Fibroblast of skin of left biceps (primary cell): Measurements from ENCODE around the gene NGLY1.

Source experiments
- DNase-seq, 2 experiments: peaks; one replicate each; pipeline ENCODE4 v3.0.0-alpha.2; 2013; ENCODE audit warnings: low read depth in 2 of 2

Gene NGLY1

DNA sequence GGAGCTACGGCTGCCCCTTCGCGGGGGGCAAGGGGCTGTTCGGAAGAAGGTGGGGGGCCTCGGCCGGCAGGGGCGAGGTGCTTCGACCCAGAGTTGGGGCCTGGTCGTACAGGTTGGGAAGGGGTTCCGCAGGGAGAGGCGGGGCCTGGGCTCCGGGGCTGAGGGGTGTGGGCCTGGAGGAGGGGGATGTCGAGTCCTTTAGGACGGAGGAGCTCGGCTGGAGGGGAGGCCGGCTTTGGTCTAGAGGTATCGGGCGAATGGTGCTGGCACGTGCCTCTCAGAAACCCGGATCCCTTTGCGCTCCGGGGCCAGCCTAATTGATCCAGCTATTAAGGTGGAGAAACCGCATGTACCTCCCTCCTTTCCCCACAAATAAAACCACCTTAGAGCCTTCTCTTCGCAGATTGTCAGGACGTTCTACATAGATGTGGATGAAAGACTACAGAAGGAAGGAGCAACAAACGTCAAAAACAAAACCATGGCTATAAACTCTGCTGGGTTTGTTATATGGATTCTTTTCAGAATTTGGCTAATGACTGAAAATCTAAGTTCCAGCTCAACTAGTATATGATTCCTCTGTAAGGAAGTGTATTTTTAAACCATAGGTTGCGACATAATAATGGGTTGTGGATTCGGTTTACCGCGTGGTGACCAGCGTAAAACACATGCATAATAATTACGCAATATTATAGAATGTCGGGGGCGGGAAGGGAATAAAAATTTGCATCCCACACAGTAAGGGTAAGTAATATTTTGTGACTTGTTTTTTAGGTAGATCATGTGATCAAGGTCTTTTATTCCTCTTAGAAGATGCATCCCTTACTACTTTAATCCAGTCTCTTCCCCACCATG lies 644 bp upstream of the NGLY1 start:
- no peak for DNase-seq

- no peak for DNase-seq
Measured at GRCh38 chr3:25782636-25782937, 656 bp downstream of the NGLY1 start.

DNA sequence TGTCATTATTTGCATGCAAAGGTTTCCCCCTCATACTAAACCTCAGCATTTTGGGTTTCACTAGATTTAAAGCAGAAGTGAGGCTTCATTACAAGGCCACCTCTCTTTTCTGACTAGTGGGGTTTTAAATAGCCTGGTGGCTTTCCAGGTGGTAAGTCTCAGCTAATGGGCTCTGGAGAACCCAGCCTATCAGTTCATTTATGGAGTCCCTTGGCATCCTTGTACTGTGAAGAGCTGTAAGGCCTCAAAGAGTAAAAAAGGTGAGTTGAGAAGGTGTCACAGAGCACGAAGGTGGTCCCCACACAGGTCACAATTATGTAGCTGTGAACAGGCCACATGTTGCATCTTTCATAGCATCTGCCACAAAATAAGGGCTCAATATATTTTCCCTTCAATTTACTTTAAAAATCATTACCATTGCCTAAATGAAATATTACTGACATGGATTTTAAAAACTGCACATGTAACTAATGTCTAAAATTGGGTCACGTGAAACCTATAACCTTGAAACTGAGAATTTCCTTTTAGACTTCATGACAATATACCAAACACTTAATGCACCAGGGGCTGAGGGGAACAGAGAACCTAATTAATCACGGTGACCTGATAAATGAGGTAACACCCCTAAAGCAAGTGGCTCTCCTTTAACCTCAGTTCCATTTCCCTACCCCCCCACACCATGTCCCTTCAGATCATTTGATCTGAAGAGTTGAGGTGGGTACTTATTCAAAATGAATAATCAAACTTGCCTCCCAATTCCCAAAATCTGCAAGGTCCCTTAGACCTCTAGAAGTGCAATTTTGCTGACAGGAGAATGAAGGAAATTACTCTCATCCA lies 1.3 kb downstream of the NGLY1 start:
- no peak for DNase-seq

- DNase-seq: no peak
Measured at GRCh38 chr3:25781145-25781757, 2.0 kb downstream of the NGLY1 start.

DNA sequence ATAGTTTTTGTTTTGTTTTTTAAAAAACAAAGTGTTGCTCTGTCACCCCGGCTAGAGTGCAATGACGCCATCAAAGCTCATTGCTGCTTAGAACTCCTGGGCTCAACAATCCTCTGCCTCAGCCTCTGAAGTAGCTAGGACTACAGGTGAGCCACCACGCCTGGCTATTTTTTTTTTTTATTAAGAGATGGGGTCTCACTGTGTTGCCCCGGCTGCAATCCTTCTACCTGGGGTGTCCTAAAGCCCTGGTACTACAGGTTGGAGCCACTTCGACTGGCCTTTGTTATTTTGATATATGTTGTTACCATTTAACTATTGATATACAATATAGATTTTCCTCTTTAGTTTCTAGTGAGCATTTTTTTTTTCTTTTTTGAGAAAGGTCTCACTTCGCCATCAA lies 2.6 kb downstream of the NGLY1 start:
- no peak for DNase-seq

DNA sequence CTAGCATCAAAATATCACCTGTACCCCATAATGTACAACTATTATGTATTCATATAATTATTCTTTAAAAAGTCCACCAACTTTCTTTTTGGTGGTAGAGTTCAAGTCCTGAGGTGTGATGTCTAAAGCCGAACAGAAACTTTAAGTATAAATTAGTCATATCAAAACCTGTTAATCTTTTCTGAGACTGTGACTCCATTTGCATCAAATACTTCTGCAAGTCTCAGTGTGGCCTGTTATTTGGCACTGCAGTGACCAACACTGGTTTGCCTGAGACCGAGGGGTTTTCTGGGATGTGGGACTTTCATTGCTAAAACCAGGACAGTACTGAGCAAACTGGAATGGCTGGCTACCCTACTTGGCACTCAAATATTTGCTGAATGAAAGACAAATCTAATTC lies 7.3 kb downstream of the NGLY1 start:
- DNase-seq: no peak

DNA sequence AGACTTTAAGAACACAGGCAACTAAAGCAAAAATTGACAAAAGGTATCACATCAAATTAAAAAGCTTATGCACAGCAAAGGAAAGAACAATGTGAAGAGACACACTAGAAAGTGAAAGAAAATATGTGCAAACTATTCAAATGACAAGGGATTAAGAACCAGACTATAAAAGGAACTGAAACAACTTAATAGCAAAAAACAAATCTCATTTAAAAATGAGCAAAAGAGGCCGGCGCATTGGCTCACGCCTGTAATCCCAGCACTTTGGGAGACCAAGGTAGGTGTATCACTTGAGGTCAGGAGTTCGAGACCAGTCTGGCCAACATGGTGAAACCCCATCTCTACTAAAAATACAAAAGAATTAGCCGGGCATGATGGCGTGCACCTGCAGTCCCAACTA lies 14.4 kb downstream of the NGLY1 start:
- no peak for DNase-seq

- DNase-seq: no peak
Measured at GRCh38 chr3:25751725-25752124, 31.5 kb downstream of the NGLY1 start.

GRCh38 chr3:25751048-25751447 lies 32.2 kb downstream of the NGLY1 start:
- no peak for DNase-seq

DNA sequence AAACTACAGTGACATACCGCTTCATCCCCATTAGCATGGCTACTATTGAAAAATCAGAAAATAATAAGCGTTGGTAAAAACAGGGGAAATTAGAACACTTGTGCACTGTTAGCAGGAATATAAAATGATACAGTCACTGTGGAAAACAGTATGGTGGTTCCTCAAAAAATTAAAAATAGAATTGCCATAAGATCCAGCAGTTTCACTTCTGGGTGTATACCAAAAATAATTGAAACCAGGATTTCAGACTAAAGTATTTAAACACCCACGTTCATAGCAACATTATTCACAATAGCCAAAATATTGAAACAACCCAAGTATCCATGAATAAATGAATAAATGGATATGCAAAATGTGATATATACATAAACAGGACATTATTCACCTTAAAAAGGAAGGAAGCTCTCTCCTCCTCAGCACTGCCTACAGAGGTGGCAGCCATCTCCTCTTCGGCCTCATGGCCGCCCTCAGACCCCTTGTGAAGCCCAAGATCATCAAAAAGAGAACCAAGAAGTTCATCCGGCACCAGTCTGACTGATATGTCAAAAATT lies 34.1 kb downstream of the NGLY1 start:
- no peak for DNase-seq

GRCh38 chr3:25748189-25748588 lies 35.1 kb downstream of the NGLY1 start:
- DNase-seq: no peak

GRCh38 chr3:25747033-25747432 lies 36.2 kb downstream of the NGLY1 start:
- no peak for DNase-seq

GRCh38 chr3:25744470-25744869 lies 38.8 kb downstream of the NGLY1 start:
- no peak for DNase-seq

GRCh38 chr3:25728101-25728500 lies 55.1 kb downstream of the NGLY1 start:
- DNase-seq: no peak

DNA sequence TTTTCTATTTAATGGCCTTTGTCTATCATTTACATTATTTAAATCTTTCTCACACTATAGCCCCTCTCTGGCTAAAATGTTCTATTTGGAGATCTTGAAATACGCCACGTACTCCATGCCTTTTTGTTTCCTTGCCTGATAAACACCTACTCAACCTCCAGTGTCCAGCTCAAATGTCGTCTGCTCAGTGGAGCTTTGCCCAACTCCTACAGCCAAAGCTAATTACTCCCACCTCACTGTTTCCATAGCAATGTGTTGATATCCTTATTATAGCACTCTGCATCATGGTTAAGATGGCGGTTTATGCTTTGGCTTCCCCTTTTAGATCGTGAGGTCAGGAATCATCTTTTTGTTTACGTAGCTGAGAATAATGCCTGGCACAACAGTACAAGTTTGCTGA lies 55.9 kb downstream of the NGLY1 start:
- DNase-seq: no peak

DNA sequence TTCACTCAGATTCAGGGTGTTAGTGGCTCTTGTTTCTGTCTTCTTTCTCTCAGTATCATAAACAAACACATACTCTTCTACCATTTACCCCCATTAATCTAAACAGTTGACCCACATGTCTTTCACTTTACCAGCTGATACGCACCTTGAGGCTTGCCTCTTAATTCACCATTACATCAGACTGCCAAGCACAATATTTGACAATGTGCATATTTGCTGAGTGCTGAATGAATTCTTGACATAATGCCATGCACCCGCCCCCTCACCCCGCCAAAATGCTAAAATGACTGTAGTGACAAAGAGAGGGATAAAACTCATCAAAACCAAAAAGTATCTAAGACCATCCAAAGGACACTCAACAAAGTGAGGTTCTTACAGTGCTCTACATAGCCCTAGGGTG lies 57.4 kb downstream of the NGLY1 start:
- no peak for DNase-seq

GRCh38 chr3:25724948-25725645 lies 58.1 kb downstream of the NGLY1 start:
- no peak for DNase-seq

GRCh38 chr3:25723802-25724201 lies 59.4 kb downstream of the NGLY1 start:
- no peak for DNase-seq

DNA sequence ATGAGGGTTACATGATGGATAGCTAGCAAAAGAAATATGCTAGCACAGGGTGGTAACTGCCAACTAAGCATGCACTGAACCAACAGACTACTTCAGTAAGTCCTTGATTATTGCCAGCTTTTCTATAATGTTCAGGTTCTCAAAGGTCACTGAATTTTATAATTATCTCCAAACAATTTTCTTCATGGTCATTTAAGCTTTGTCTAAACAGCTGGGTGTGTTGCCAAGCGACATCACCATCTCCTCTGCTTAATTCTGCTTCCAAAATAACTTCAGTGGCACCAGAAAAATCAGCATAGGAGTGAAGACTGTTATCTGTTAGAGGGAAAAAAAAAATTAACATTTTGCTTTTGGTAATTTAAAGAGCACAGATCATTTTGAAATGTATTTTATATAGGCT lies 63.9 kb downstream of the NGLY1 start:
- DNase-seq: no peak

GRCh38 chr3:25713341-25713985 lies 69.8 kb downstream of the NGLY1 start:
- DNase-seq: no peak

GRCh38 chr3:25711090-25711489 lies 72.2 kb downstream of the NGLY1 start:
- no peak for DNase-seq
